ENCODE results near the gene SLC44A5. TPM values are rescaled to one million over a fixed set of nuclear protein-coding genes. Genes with fewer than 3 reads are reported as not detected.

Gene SLC44A5
- total and polyA plus RNA-seq, 8 donors = 0.12 to 6.7 (median 3.9) TPM; not detected in 3

DNA sequence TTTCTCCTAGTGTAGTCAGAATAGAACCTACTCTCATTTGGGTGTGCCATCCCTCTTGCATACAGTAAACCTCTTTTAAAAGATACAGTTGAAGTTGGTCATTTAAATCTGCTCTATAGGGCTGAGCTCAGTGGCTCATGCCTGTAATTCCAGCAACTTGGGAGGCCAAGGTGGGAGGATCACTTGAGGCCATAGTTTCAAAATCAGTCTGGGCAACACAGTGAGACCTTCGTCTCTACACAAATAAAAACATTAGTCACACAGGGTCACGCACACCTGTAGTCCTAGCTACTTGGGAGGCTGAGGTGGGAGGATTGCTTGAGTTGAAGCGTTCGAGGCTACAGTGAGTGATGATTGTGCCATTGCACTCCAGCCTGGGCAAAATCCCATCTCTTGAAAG, 292.9 kb downstream of the SLC44A5 start:
- no peaks in the 10 kb centered on the region for H3K4me1 ChIP-seq
- DNase-seq = no peak
- intact Hi-C loops (cut with DNase I; ENCODE audit: low total_unique reads) = no loop called here
- no peaks in the 10 kb centered on the region for H3K27me3 ChIP-seq
- no peaks in the 10 kb centered on the region for H3K36me3 ChIP-seq
- H3K27ac ChIP-seq = no peak overlapping the region
- WGBS, 5 donors = 92 to 98% (median 97%) methylated on average over 4 of the region's 4 CpGs
- peaks cover 0 to 8% (median 0%) of the 10 kb centered on the region in 4 donors for H3K9me3 ChIP-seq
- no peak overlapping the region for H3K4me3 ChIP-seq
- no peak for TF ChIP-seq POLR2AphosphoS5 (IDR thresholded peaks at IDR 0.05)

DNA sequence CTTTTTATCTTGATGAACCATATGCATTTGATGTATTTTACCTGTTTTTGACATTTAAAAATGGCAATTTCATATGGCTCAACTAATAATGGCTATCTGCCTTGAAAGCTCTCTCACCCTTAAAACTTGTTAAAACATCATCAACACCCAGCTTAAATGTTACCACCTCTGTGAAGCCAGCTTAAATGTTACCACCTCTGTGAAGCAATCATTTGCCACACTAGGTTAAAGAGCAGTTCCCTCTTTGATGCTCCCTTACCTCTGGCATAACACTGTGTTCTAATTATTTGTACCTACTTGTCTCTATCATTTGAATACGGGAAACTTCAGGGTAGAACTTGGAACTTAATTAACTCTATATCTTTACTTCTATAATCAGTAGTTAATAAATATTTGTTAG, 294.7 kb downstream of the SLC44A5 start:
- no peak overlapping the region for H3K27ac ChIP-seq

DNA sequence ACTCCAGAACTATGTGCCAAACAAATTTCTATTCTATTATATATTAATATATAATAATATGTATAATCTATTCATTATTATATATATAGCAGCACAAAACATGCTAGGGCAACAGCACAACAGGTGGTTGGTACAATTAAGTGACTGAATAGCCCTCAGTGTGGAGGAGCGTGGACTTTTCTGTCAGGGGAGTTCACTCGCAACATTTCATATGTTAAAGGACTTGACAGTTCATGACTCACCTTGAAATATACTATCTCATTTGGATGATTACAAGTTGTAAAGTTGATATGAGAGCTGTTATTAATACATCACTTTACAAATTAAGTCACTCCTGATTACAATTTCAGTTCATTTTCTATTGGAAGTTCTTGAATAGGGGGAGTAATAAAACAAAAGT, 298.3 kb downstream of the SLC44A5 start:
- H3K4me1 ChIP-seq = no peaks in the 10 kb centered on the region
- DNase-seq = no peak
- H3K27me3 ChIP-seq = no peaks in the 10 kb centered on the region
- intact Hi-C loops (cut with DNase I; ENCODE audit: low total_unique reads) = no loop called here
- WGBS, 5 donors = 88 to 99% (median 92%) methylated on average over 2 of the region's 2 CpGs
- H3K9me3 ChIP-seq = no peaks in the 10 kb centered on the region
- no peaks in the 10 kb centered on the region for H3K36me3 ChIP-seq
- H3K27ac ChIP-seq = no peak overlapping the region
- H3K4me3 ChIP-seq = no peak overlapping the region
- no peak for TF ChIP-seq POLR2AphosphoS5 (IDR thresholded peaks at IDR 0.05)
- no peak for TF ChIP-seq CTCF (IDR thresholded peaks at IDR 0.05)
- no peak for TF ChIP-seq POLR2A (IDR thresholded peaks at IDR 0.05)
- TF ChIP-seq EP300 (IDR thresholded peaks at IDR 0.05) = no peak

More for the DNA sequence above, 294.7 kb downstream of the SLC44A5 start:
- no peaks in the 10 kb centered on the region for H3K27me3 ChIP-seq
- peaks cover 0 to 3% (median 0%) of the 10 kb centered on the region in 4 donors for H3K9me3 ChIP-seq
- intact Hi-C loops (cut with DNase I; ENCODE audit: low total_unique reads) = no loop called here
- H3K4me3 ChIP-seq = no peak overlapping the region
- no peaks in the 10 kb centered on the region for H3K36me3 ChIP-seq
- WGBS, 5 donors = 16 to 51% (median 38%) methylated on average over 1 of the region's 1 CpG
- DNase-seq = no peak
- no peaks in the 10 kb centered on the region for H3K4me1 ChIP-seq
- TF ChIP-seq POLR2A (IDR thresholded peaks at IDR 0.05) (no peak), EP300 (IDR thresholded peaks at IDR 0.05) (no peak), POLR2AphosphoS5 (IDR thresholded peaks at IDR 0.05) (no peak), CTCF (IDR thresholded peaks at IDR 0.05) (no peak)

DNA sequence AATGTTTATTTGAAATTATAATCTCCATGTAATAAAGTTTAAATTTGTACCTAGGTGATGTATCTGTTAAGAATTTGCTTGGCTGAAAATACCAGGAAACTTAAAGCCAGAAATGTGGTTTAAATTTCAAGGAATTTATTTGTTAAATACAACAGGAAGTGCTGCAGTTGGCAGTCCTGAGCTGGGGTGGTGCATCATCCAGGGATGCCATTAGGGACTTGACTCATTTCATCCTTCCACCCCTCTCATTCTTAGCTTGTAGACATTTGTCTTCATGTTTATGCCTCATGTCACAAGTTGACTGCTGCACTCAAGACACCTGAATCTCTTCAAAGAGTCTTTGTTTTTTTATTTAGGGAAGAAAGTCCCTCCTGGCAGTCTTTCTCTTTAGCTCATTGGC, 300.8 kb downstream of the SLC44A5 start:
- Histone ChIP-seq H3K27ac (no peak overlapping the region), H3K36me3 (no peaks in the 10 kb centered on the region), H3K27me3 (no peaks in the 10 kb centered on the region), H3K4me1 (no peaks in the 10 kb centered on the region), H3K4me3 (no peak overlapping the region), H3K9me3 (no peaks in the 10 kb centered on the region)
- no peak for DNase-seq
- TF ChIP-seq POLR2A (IDR thresholded peaks at IDR 0.05) (no peak), POLR2AphosphoS5 (IDR thresholded peaks at IDR 0.05) (no peak), CTCF (IDR thresholded peaks at IDR 0.05) (no peak), EP300 (IDR thresholded peaks at IDR 0.05) (no peak)
- intact Hi-C loops (cut with DNase I; ENCODE audit: low total_unique reads) = no loop called here

DNA sequence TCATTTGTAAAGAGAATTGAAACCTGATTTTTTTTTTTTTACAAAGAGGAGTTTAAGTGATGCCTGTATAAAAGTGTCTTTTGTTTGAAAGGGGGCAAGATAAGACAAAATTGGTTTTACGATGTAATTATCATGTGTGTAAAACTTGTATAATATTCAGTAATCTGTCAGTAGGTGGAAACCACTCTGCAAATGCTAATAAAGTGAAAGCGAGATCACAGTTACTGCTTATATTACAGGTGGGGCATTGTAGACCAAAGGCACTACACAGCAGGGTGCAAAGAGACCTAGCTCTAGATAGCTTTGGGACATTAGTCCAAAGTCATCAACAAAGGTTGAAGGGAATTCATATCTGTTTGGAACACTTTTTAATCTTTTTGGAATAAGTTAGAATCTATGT, 302.5 kb downstream of the SLC44A5 start:
- no peaks in the 10 kb centered on the region for H3K27me3 ChIP-seq
- no peak overlapping the region for H3K4me3 ChIP-seq
- intact Hi-C loops (cut with DNase I; ENCODE audit: low total_unique reads) = no loop called here
- no peaks in the 10 kb centered on the region for H3K36me3 ChIP-seq
- no peak overlapping the region for H3K27ac ChIP-seq
- 20 to 56% (median 37%) methylated on average over 2 of the region's 2 CpGs for WGBS, 5 donors
- peak in 1 of 2 donors; percentile 11 for DNase-seq
- H3K4me1 ChIP-seq = no peaks in the 10 kb centered on the region
- TF ChIP-seq CTCF (IDR thresholded peaks at IDR 0.05) (no peak), POLR2A (IDR thresholded peaks at IDR 0.05) (no peak), EP300 (IDR thresholded peaks at IDR 0.05) (no peak), POLR2AphosphoS5 (IDR thresholded peaks at IDR 0.05) (no peak)
- no peaks in the 10 kb centered on the region for H3K9me3 ChIP-seq

All from stomach (tissue), 9 donors.